Neural progenitor cell (in vitro differentiated cells): ENCODE measurements around the gene CALB2. TPM values are rescaled to one million over a fixed set of nuclear protein-coding genes. Genes with fewer than 3 reads are reported as not detected.

Source experiments
- DNase-seq: peaks from one replicate; pipeline ENCODE4 v3.0.0-alpha.2; 2016; ENCODE audit warnings: low spot score
- H2AFZ ChIP-seq: fragments of 200-600 bp; sonication (generic); replicated peaks from 2 replicates; pipeline ENCODE4 v1.6.1; 2016; ENCODE audit warnings: antibody characterized with exemption
- H3F3A ChIP-seq: fragments of 200-600 bp; sonication (generic); 2 replicates; pipeline ENCODE4 v1.6.1; 2016; ENCODE audit warnings: antibody characterized with exemption, low read depth
- H3K27ac ChIP-seq: fragments of 200-600 bp; sonication (generic); 2 replicates; pipeline ENCODE4 v1.5.1; 2016; ENCODE audit warnings: mild to moderate bottlenecking
- H3K27me3 ChIP-seq: fragments of 200-600 bp; sonication (generic); 2 replicates; pipeline ENCODE4 v1.6.1; 2016; ENCODE audit warnings: mild to moderate bottlenecking, moderate library complexity
- H3K36me3 ChIP-seq: fragments of 200-600 bp; sonication (generic); 2 replicates; pipeline ENCODE4 v1.5.1; 2016
- H3K4me1 ChIP-seq: fragments of 200-600 bp; sonication (generic); 2 replicates; pipeline ENCODE4 v1.6.1; 2016; ENCODE audit warnings: mixed run types
- H3K4me2 ChIP-seq: fragments of 200-600 bp; sonication (generic); 2 replicates; pipeline ENCODE4 v1.6.1; 2016
- H3K4me3 ChIP-seq: fragments of 200-600 bp; sonication (generic); 2 replicates; pipeline ENCODE4 v1.5.1; 2016
- H3K79me2 ChIP-seq: fragments of 200-600 bp; sonication (generic); 2 replicates; pipeline ENCODE4 v1.6.1; 2016; ENCODE audit warnings: low read depth
- H3K9ac ChIP-seq: fragments of 200-600 bp; sonication (generic); 2 replicates; pipeline ENCODE4 v1.6.1; 2016
- H3K9me3 ChIP-seq: fragments of 200-600 bp; sonication (generic); 2 replicates; pipeline ENCODE4 v1.5.1; 2016; ENCODE audit warnings: low read depth
- H4K20me1 ChIP-seq: fragments of 200-600 bp; sonication (generic); 2 replicates; pipeline ENCODE4 v1.6.1; 2016; ENCODE audit warnings: low read depth
- H3K27ac Mint-ChIP-seq: 3 replicates; pipeline ENCODE4 v1.8.0; 2021; ENCODE audit warnings: mixed read lengths
- H3K27me3 Mint-ChIP-seq: 2 replicates; pipeline ENCODE4 v1.8.0; 2022; ENCODE audit warnings: low read depth, mild to moderate bottlenecking, inconsistent platforms, moderate library complexity, mixed read lengths; ENCODE audit not compliant: insufficient read depth
- H3K36me3 Mint-ChIP-seq: 3 replicates; pipeline ENCODE4 v1.8.0; 2021; ENCODE audit warnings: mixed read lengths
- H3K4me1 Mint-ChIP-seq: 3 replicates; pipeline ENCODE4 v1.8.0; 2021; ENCODE audit warnings: mixed read lengths
- H3K4me3 Mint-ChIP-seq: 3 replicates; pipeline ENCODE4 v1.8.0; 2021; ENCODE audit warnings: mild to moderate bottlenecking, moderate library complexity, mixed read lengths
- H3K9me3 Mint-ChIP-seq: 3 replicates; pipeline ENCODE4 v1.8.0; 2020; ENCODE audit warnings: mixed read lengths
- CTCF ChIP-seq: fragments of 200-600 bp; sonication (generic); IDR thresholded peaks from 2 replicates; pipeline ENCODE4 v1.5.1; 2017; ENCODE audit warnings: antibody characterized with exemption, mild to moderate bottlenecking
- EZH2 ChIP-seq: fragments of 200-600 bp; sonication (generic); IDR thresholded peaks from 2 replicates; pipeline ENCODE4 v1.6.1; 2017; ENCODE audit warnings: antibody characterized with exemption, mild to moderate bottlenecking, moderate library complexity
- EZH2phosphoT487 ChIP-seq: fragments of 200-600 bp; sonication (generic); IDR thresholded peaks from 2 replicates; pipeline ENCODE4 v1.6.1; 2017; ENCODE audit warnings: antibody characterized with exemption
- total RNA-seq: library from RNA; depleted of rRNA; stranded (reverse); fragments of >200 nt; gene quantifications from 2 replicates; pipeline ENCODE4 v1.2.3, GENCODE V29; 2015; ENCODE audit warnings: low replicate concordance

Gene CALB2
- total RNA-seq, 1 donor from 2014 or later, result not detected

GRCh38 chr16:71406316-71406715 lies 47.8 kb downstream of the CALB2 start:
- H3K27ac Mint-ChIP-seq, result no peak overlapping the region
- H3K27me3 Mint-ChIP-seq, result peaks cover 8% of the 10 kb centered on the region
- H4K20me1 ChIP-seq, result no peaks in the 10 kb centered on the region
- no peak overlapping the region for H3K4me2 ChIP-seq
- peaks cover 10% of the 10 kb centered on the region for H3K4me1 ChIP-seq
- no peaks in the 10 kb centered on the region for H3K4me1 Mint-ChIP-seq
- H3K27ac ChIP-seq, result no peak overlapping the region
- TF ChIP-seq EZH2 (no peak), EZH2phosphoT487 (no peak), CTCF (no peak)
- H2AFZ ChIP-seq, result no peak overlapping the region
- no peak overlapping the region for H3K9ac ChIP-seq
- H3K9me3 ChIP-seq, result no peaks in the 10 kb centered on the region
- H3K36me3 Mint-ChIP-seq, result no peaks in the 10 kb centered on the region
- no peaks in the 10 kb centered on the region for H3K27me3 ChIP-seq
- H3K36me3 ChIP-seq, result no peaks in the 10 kb centered on the region
- H3K4me3 ChIP-seq, result no peak overlapping the region
- peaks cover 3% of the 10 kb centered on the region for H3F3A ChIP-seq
- no peak for DNase-seq
- no peaks in the 10 kb centered on the region for H3K79me2 ChIP-seq
- no peak overlapping the region for H3K4me3 Mint-ChIP-seq
- peaks cover 16% of the 10 kb centered on the region for H3K9me3 Mint-ChIP-seq

- Mint-ChIP-seq H3K27me3 (peaks cover 8% of the 10 kb centered on the region), H3K36me3 (no peaks in the 10 kb centered on the region), H3K9me3 (peaks cover 16% of the 10 kb centered on the region), H3K4me1 (no peaks in the 10 kb centered on the region), H3K4me3 (no peak overlapping the region), H3K27ac (no peak overlapping the region)
- Histone ChIP-seq H3K9ac (no peak overlapping the region), H4K20me1 (no peaks in the 10 kb centered on the region), H3F3A (peaks cover 1% of the 10 kb centered on the region), H3K4me3 (no peak overlapping the region), H3K4me2 (no peak overlapping the region), H3K36me3 (no peaks in the 10 kb centered on the region), H3K9me3 (no peaks in the 10 kb centered on the region), H3K27me3 (no peaks in the 10 kb centered on the region), H3K27ac (no peak overlapping the region), H3K79me2 (no peaks in the 10 kb centered on the region), H3K4me1 (peaks cover 8% of the 10 kb centered on the region), H2AFZ (no peak overlapping the region)
- TF ChIP-seq EZH2phosphoT487, result no peak
- TF ChIP-seq EZH2, result no peak
- TF ChIP-seq CTCF, result no peak
- no peak for DNase-seq
Observed at GRCh38 chr16:71406724-71407123, 48.2 kb downstream of the CALB2 start.

GRCh38 chr16:71407731-71408130 lies 49.2 kb downstream of the CALB2 start:
- Histone ChIP-seq H3K36me3 (no peaks in the 10 kb centered on the region), H3F3A (no peaks in the 10 kb centered on the region), H3K27me3 (no peaks in the 10 kb centered on the region), H3K4me1 (peaks cover 3% of the 10 kb centered on the region), H3K9ac (no peak overlapping the region), H3K4me3 (no peak overlapping the region), H3K27ac (no peak overlapping the region), H3K9me3 (no peaks in the 10 kb centered on the region), H3K79me2 (no peaks in the 10 kb centered on the region), H2AFZ (no peak overlapping the region), H4K20me1 (no peaks in the 10 kb centered on the region), H3K4me2 (no peak overlapping the region)
- Mint-ChIP-seq H3K27me3 (peaks cover 5% of the 10 kb centered on the region), H3K27ac (no peak overlapping the region), H3K4me1 (peaks cover 2% of the 10 kb centered on the region), H3K4me3 (no peak overlapping the region), H3K9me3 (peaks cover 16% of the 10 kb centered on the region), H3K36me3 (no peaks in the 10 kb centered on the region)
- no peak for TF ChIP-seq CTCF
- no peak for TF ChIP-seq EZH2phosphoT487
- TF ChIP-seq EZH2, result no peak
- no peak for DNase-seq
